Measurements from ENCODE around the gene PDE11A.

Gene PDE11A

GRCh38 chr2:177724398-177725287 is 347.9 kb downstream of the PDE11A start:
- no peak for DNase-seq (ENCODE audit: low read depth)

- DNase-seq (ENCODE audit: low read depth): no peak
These were observed 349.3 kb downstream of the PDE11A start for GRCh38 chr2:177723235-177723634.

- DNase-seq (ENCODE audit: low read depth): no peak
These were observed 350.6 kb downstream of the PDE11A start for GRCh38 chr2:177721818-177722567.

- DNase-seq (ENCODE audit: low read depth): no peak
These were observed 351.5 kb downstream of the PDE11A start for GRCh38 chr2:177721087-177721486.

- no peak for DNase-seq (ENCODE audit: low read depth)
These were observed 354.6 kb downstream of the PDE11A start for GRCh38 chr2:177717831-177718618.

GRCh38 chr2:177716484-177716883 is 356.1 kb downstream of the PDE11A start:
- DNase-seq (ENCODE audit: low read depth): no peak

- no peak for DNase-seq (ENCODE audit: low read depth)
These were observed 356.8 kb downstream of the PDE11A start for GRCh38 chr2:177715771-177716170.

- no peak for DNase-seq (ENCODE audit: low read depth)
These were observed 357.9 kb downstream of the PDE11A start for GRCh38 chr2:177714704-177715103.

GRCh38 chr2:177712462-177712861 is 360.1 kb downstream of the PDE11A start:
- DNase-seq (ENCODE audit: low read depth): no peak

GRCh38 chr2:177711483-177712265 is 360.9 kb downstream of the PDE11A start:
- DNase-seq (ENCODE audit: low read depth): no peak

GRCh38 chr2:177710889-177711288 is 361.7 kb downstream of the PDE11A start:
- no peak for DNase-seq (ENCODE audit: low read depth)

GRCh38 chr2:177709986-177710401 is 362.6 kb downstream of the PDE11A start:
- no peak for DNase-seq (ENCODE audit: low read depth)

GRCh38 chr2:177708660-177709444 is 363.7 kb downstream of the PDE11A start:
- DNase-seq (ENCODE audit: low read depth): no peak

GRCh38 chr2:177708106-177708505 is 364.5 kb downstream of the PDE11A start:
- no peak for DNase-seq (ENCODE audit: low read depth)

GRCh38 chr2:177705511-177706173 is 366.9 kb downstream of the PDE11A start:
- DNase-seq (ENCODE audit: low read depth): no peak

- DNase-seq (ENCODE audit: low read depth): no peak
These were observed 369.4 kb downstream of the PDE11A start for GRCh38 chr2:177703159-177703558.

GRCh38 chr2:177698281-177698680 is 374.3 kb downstream of the PDE11A start:
- no peak for DNase-seq (ENCODE audit: low read depth)

- no peak for DNase-seq (ENCODE audit: low read depth)
These were observed 378.2 kb downstream of the PDE11A start for GRCh38 chr2:177694348-177694747.

GRCh38 chr2:177693658-177694339 is 378.8 kb downstream of the PDE11A start:
- no peak for DNase-seq (ENCODE audit: low read depth)

Data from CMK (cell line).